SK-N-MC (cell line): Measurements from ENCODE around the gene CXCL14.

Source experiments
- DNase-seq: peaks from one replicate; pipeline ENCODE4 v3.0.0-alpha.2; 2011; ENCODE audit warnings: low read depth, low spot score
- H3K27ac ChIP-seq: fragments of 200-600 bp; sonication (generic); 2 replicates; pipeline ENCODE4 v1.5.1; 2016; ENCODE audit warnings: mixed run types
- H3K36me3 ChIP-seq: fragments of 200-600 bp; sonication (generic); 2 replicates; pipeline ENCODE4 v1.6.1; 2017; ENCODE audit warnings: antibody characterized with exemption, low read length, mixed read lengths; ENCODE audit not compliant: insufficient read depth
- H3K4me3 ChIP-seq: fragments of 200-600 bp; sonication (generic); 2 replicates; pipeline ENCODE4 v1.5.1; 2016
- H3K9ac ChIP-seq: fragments of 200-600 bp; sonication (generic); 2 replicates; pipeline ENCODE4 v1.8.0; 2017; ENCODE audit warnings: mixed run types, mixed read lengths; ENCODE audit not compliant: insufficient read length
- H3K9me3 ChIP-seq: fragments of 200-600 bp; sonication (generic); 2 replicates; pipeline ENCODE4 v1.6.1; 2017; ENCODE audit warnings: low read depth, mild to moderate bottlenecking, antibody characterized with exemption, low read length, moderate library complexity, mixed read lengths
- EZH2 ChIP-seq: fragments of 200-600 bp; sonication (generic); IDR thresholded peaks from one replicate; pipeline ENCODE4 v1.6.1; 2017; ENCODE audit warnings: antibody characterized with exemption
- FOXP2 ChIP-seq: optimal IDR thresholded peaks from 2 replicates; pipeline ENCODE3; 2011; ENCODE audit warnings: mild to moderate bottlenecking, moderate library complexity; ENCODE audit not compliant: insufficient read depth; ENCODE audit errors: extremely low read length, control extremely low read depth
- POLR2AphosphoS5 ChIP-seq: IDR thresholded peaks from 2 replicates; pipeline ENCODE4 v1.6.1; 2012; ENCODE audit warnings: mild to moderate bottlenecking, low read depth, low read length, borderline replicate concordance

Gene CXCL14

GRCh38 chr5:135577421-135577820, 1.4 kb downstream of the CXCL14 start:
- no peak overlapping the region for H3K4me3 ChIP-seq
- TF ChIP-seq EZH2 (no peak), FOXP2 (no peak), POLR2AphosphoS5 (no peak)
- no peaks in the 10 kb centered on the region for H3K9me3 ChIP-seq
- no peaks in the 10 kb centered on the region for H3K36me3 ChIP-seq
- H3K27ac ChIP-seq: no peak overlapping the region
- no peak overlapping the region for H3K9ac ChIP-seq
- DNase-seq: no peak

- no peaks in the 10 kb centered on the region for H3K9me3 ChIP-seq
- H3K9ac ChIP-seq: no peak overlapping the region
- TF ChIP-seq EZH2 (no peak), FOXP2 (no peak), POLR2AphosphoS5 (no peak)
- H3K4me3 ChIP-seq: no peak overlapping the region
- DNase-seq: no peak
- H3K27ac ChIP-seq: no peak overlapping the region
- no peaks in the 10 kb centered on the region for H3K36me3 ChIP-seq
Observed at GRCh38 chr5:135576075-135576599, 2.7 kb downstream of the CXCL14 start.

GRCh38 chr5:135574493-135574892, 4.3 kb downstream of the CXCL14 start:
- Histone ChIP-seq H3K27ac (no peak overlapping the region), H3K9ac (no peak overlapping the region), H3K9me3 (no peaks in the 10 kb centered on the region), H3K4me3 (no peak overlapping the region), H3K36me3 (no peaks in the 10 kb centered on the region)
- DNase-seq: no peak
- TF ChIP-seq POLR2AphosphoS5: no peak
- no peak for TF ChIP-seq FOXP2
- TF ChIP-seq EZH2: no peak

GRCh38 chr5:135571902-135572301, 6.9 kb downstream of the CXCL14 start:
- H3K27ac ChIP-seq: no peak overlapping the region
- no peaks in the 10 kb centered on the region for H3K36me3 ChIP-seq
- no peak overlapping the region for H3K4me3 ChIP-seq
- no peaks in the 10 kb centered on the region for H3K9me3 ChIP-seq
- TF ChIP-seq EZH2 (no peak), POLR2AphosphoS5 (no peak), FOXP2 (no peak)
- no peak overlapping the region for H3K9ac ChIP-seq
- no peak for DNase-seq

GRCh38 chr5:135571066-135571609, 7.7 kb downstream of the CXCL14 start:
- DNase-seq: no peak
- Histone ChIP-seq H3K9ac (no peak overlapping the region), H3K36me3 (no peaks in the 10 kb centered on the region), H3K9me3 (no peaks in the 10 kb centered on the region), H3K4me3 (no peak overlapping the region), H3K27ac (no peak overlapping the region)
- TF ChIP-seq FOXP2 (no peak), POLR2AphosphoS5 (no peak), EZH2 (no peak)

- H3K36me3 ChIP-seq: no peaks in the 10 kb centered on the region
- H3K27ac ChIP-seq: no peak overlapping the region
- DNase-seq: no peak
- H3K9me3 ChIP-seq: no peaks in the 10 kb centered on the region
- H3K4me3 ChIP-seq: no peak overlapping the region
- H3K9ac ChIP-seq: no peak overlapping the region
- TF ChIP-seq POLR2AphosphoS5 (no peak), FOXP2 (no peak), EZH2 (no peak)
Observed at GRCh38 chr5:135570453-135570764, 8.4 kb downstream of the CXCL14 start.

- Histone ChIP-seq H3K9ac (no peak overlapping the region), H3K27ac (no peak overlapping the region), H3K9me3 (no peaks in the 10 kb centered on the region), H3K4me3 (no peak overlapping the region), H3K36me3 (no peaks in the 10 kb centered on the region)
- DNase-seq: no peak
- TF ChIP-seq EZH2 (no peak), FOXP2 (no peak), POLR2AphosphoS5 (no peak)
Observed at GRCh38 chr5:135569755-135570452, 8.9 kb downstream of the CXCL14 start.

GRCh38 chr5:135568923-135569360, 9.8 kb downstream of the CXCL14 start:
- Histone ChIP-seq H3K36me3 (no peaks in the 10 kb centered on the region), H3K4me3 (no peak overlapping the region), H3K27ac (no peak overlapping the region), H3K9me3 (no peaks in the 10 kb centered on the region), H3K9ac (no peak overlapping the region)
- DNase-seq: no peak
- TF ChIP-seq EZH2 (no peak), POLR2AphosphoS5 (no peak), FOXP2 (no peak)

- Histone ChIP-seq H3K4me3 (no peak overlapping the region), H3K36me3 (no peaks in the 10 kb centered on the region), H3K9me3 (no peaks in the 10 kb centered on the region), H3K27ac (no peak overlapping the region), H3K9ac (no peak overlapping the region)
- DNase-seq: no peak
- no peak for TF ChIP-seq POLR2AphosphoS5
- no peak for TF ChIP-seq EZH2
- TF ChIP-seq FOXP2: no peak
Observed at GRCh38 chr5:135568246-135568645, 10.5 kb downstream of the CXCL14 start.
